Stomach (tissue), 9 donors: ENCODE data around the gene DNAH14. TPM values are rescaled to one million over a fixed set of nuclear protein-coding genes. Genes with fewer than 3 reads are reported as not detected.
A peak's percentile ranks its signal among the peaks of the same experiment; 100 is the strongest.
"Not testable (repeated sequence)": the region's sequence is repeated elsewhere in the genome, so short reads cannot be mapped to it uniquely, and the experiment has no call there.

Experiments used
- DNase-seq, 2 donors: peaks; one replicate each; pipeline versions ENCODE4 v3.0.0 to v3.0.0-alpha.2; 2013 to 2019
- H3K27ac ChIP-seq, 5 donors: fragments of 200-600 bp in 4 of 5; sonication (generic) in 4 of 5; one replicate each; pipeline ENCODE4 v1.5.1; 2013 to 2019; ENCODE audit warnings: mild to moderate bottlenecking in 1 of 5, moderate library complexity in 1 of 5
- H3K27me3 ChIP-seq, 3 donors: fragments of 200-600 bp; sonication (generic); one replicate each; pipeline ENCODE4 v1.5.1; 2017 to 2019; ENCODE audit warnings: mixed run types in 1 of 3
- H3K36me3 ChIP-seq, 4 donors: fragments of 200-600 bp; sonication (generic); 1 replicate in 3 of 4; 2 replicates in 1 of 4; pipeline ENCODE4 v1.5.1; 2016 to 2019
- H3K4me1 ChIP-seq, 4 donors: fragments of 200-600 bp; sonication (generic); one replicate each; pipeline ENCODE4 v1.5.1; 2016 to 2019
- H3K4me3 ChIP-seq, 4 donors: fragments of 200-600 bp; sonication (generic) in 3 of 4; one replicate each; pipeline ENCODE4 v1.5.1; 2016 to 2019; ENCODE audit warnings: mild to moderate bottlenecking in 1 of 4
- H3K9me3 ChIP-seq, 4 donors: fragments of 200-600 bp; sonication (generic); one replicate each; pipeline ENCODE4 v1.5.1; 2016 to 2019
- CTCF ChIP-seq, 7 experiments: fragments of 450-650 bp in 4 of 7; fragments of 200-600 bp in 3 of 7; sonication (generic) in 3 of 7; IDR thresholded peaks; one replicate each; pipeline ENCODE4 v1.5.1; 2016 to 2019; ENCODE audit warnings: antibody characterized with exemption in 7 of 7, control low read depth in 2 of 7, mild to moderate bottlenecking in 1 of 7
- EP300 ChIP-seq: sonication (generic); formaldehyde crosslinking; IDR thresholded peaks from one replicate; pipeline ENCODE4 v1.6.1; 2017; ENCODE audit warnings: antibody characterized with exemption
- POLR2A ChIP-seq, 4 donors: fragments of 450-650 bp; IDR thresholded peaks; one replicate each; pipeline ENCODE4 v1.6.1; 2016; ENCODE audit warnings: antibody characterized with exemption in 4 of 4, control low read depth in 2 of 4, mild to moderate bottlenecking in 1 of 4, moderate library complexity in 1 of 4
- POLR2AphosphoS5 ChIP-seq, 3 donors: sonication (generic); formaldehyde crosslinking; IDR thresholded peaks; one replicate each; pipeline ENCODE4 v1.6.1; 2016; ENCODE audit warnings: antibody characterized with exemption in 3 of 3
- WGBS, 5 donors: extraction: QIAGEN DNeasy Blood & Tissue Kit in 3 of 5; methylation state at CpG; one replicate each; pipeline versions ENCODE4 v1.1.5 to v1.1.7; 2013 to 2018; 5-methylcytosine and 5-hydroxymethylcytosine counted together
- intact Hi-C: fragments of 100-400 bp; cut with DNase I; formaldehyde crosslinking; loops from one replicate; pipeline ENCODE4 v1.15.1; 2023; ENCODE audit warnings: low total_unique reads
- polyA plus RNA-seq, 3 donors: library from polyadenylated mRNA; stranded (reverse); fragments of 200-250 nt; gene quantifications; one replicate each; pipeline ENCODE4 v1.2.3, GENCODE V29; 2013
- total RNA-seq, 5 donors: library from RNA; depleted of rRNA; stranded (reverse); fragments of >200 nt; gene quantifications; one replicate each; pipeline versions ENCODE4 v1.1.0 to v1.2.3, GENCODE V29; 2014 to 2016
- donor health status: healthy with polysubstance abuse.
- donor health status: Bipolar disorder and iron deficiency.
- donor health status: healthy.

DNAH14 gene
- total and polyA plus RNA-seq, 8 donors = 1.7 to 158 (median 6.2) TPM

GRCh38 chr1:224882264-224882663 is 47.2 kb upstream of the DNAH14 start:
- H3K27ac ChIP-seq = no peak overlapping the region
- H3K9me3 ChIP-seq = peaks cover 0 to 21% (median 15%) of the 10 kb centered on the region in 4 donors
- no peak overlapping the region for H3K4me3 ChIP-seq
- no peaks in the 10 kb centered on the region for H3K36me3 ChIP-seq
- peaks cover 0 to 8% (median 5%) of the 10 kb centered on the region in 4 donors for H3K4me1 ChIP-seq
- DNase-seq = no peak
- WGBS, 5 donors = 40 to 68% (median 62%) methylated on average over 4 of the region's 4 CpGs
- TF ChIP-seq CTCF (IDR thresholded peaks at IDR 0.05) (no peak), POLR2A (IDR thresholded peaks at IDR 0.05) (no peak), POLR2AphosphoS5 (IDR thresholded peaks at IDR 0.05) (no peak), EP300 (no peak)
- no peaks in the 10 kb centered on the region for H3K27me3 ChIP-seq
- intact Hi-C loops = no loop called here

GRCh38 chr1:224883091-224883490 is 46.4 kb upstream of the DNAH14 start:
- Histone ChIP-seq H3K4me1 (peaks cover 0 to 8% (median 5%) of the 10 kb centered on the region in 4 donors), H3K36me3 (no peaks in the 10 kb centered on the region), H3K9me3 (peaks cover 0 to 21% (median 15%) of the 10 kb centered on the region in 4 donors), H3K27ac (no peak overlapping the region), H3K27me3 (no peaks in the 10 kb centered on the region), H3K4me3 (no peak overlapping the region)
- intact Hi-C loops = no loop called here
- DNase-seq = no peak
- TF ChIP-seq POLR2A (IDR thresholded peaks at IDR 0.05) (no peak), POLR2AphosphoS5 (IDR thresholded peaks at IDR 0.05) (no peak), EP300 (no peak), CTCF (IDR thresholded peaks at IDR 0.05) (no peak)
- 90 to 98% (median 95%) methylated on average over 2 of the region's 2 CpGs for WGBS, 5 donors

GRCh38 chr1:224884361-224884801 is 45.1 kb upstream of the DNAH14 start:
- no peak overlapping the region for H3K4me3 ChIP-seq
- peaks cover 0 to 21% (median 15%) of the 10 kb centered on the region in 4 donors for H3K9me3 ChIP-seq
- intact Hi-C loops = no loop called here
- no peak for TF ChIP-seq POLR2A (IDR thresholded peaks at IDR 0.05)
- no peak for TF ChIP-seq CTCF (IDR thresholded peaks at IDR 0.05)
- no peak for TF ChIP-seq EP300
- no peak for TF ChIP-seq POLR2AphosphoS5 (IDR thresholded peaks at IDR 0.05)
- H3K27ac ChIP-seq = no peak overlapping the region
- no peaks in the 10 kb centered on the region for H3K36me3 ChIP-seq
- WGBS, 5 donors = 10 to 33% (median 18%) methylated on average over 1 of the region's 1 CpG
- no peaks in the 10 kb centered on the region for H3K27me3 ChIP-seq
- DNase-seq = peak in 1 of 2 donors; percentile 50
- peaks cover 0 to 8% (median 5%) of the 10 kb centered on the region in 4 donors for H3K4me1 ChIP-seq

GRCh38 chr1:224885376-224885775 is 44.1 kb upstream of the DNAH14 start:
- DNase-seq, intact Hi-C loops: not testable (repeated sequence)

GRCh38 chr1:224894915-224895314 is 34.6 kb upstream of the DNAH14 start:
- Histone ChIP-seq H3K4me1 (no peaks in the 10 kb centered on the region), H3K36me3 (no peaks in the 10 kb centered on the region), H3K9me3 (peaks cover 0 to 11% (median 6%) of the 10 kb centered on the region in 4 donors), H3K27ac (no peak overlapping the region), H3K27me3 (no peaks in the 10 kb centered on the region), H3K4me3 (no peak overlapping the region)
- intact Hi-C loops = no loop called here
- peak in 1 of 2 donors; percentile 13 for DNase-seq
- TF ChIP-seq EP300 = no peak
- no peak for TF ChIP-seq POLR2AphosphoS5 (IDR thresholded peaks at IDR 0.05)
- TF ChIP-seq CTCF (IDR thresholded peaks at IDR 0.05) = no peak
- TF ChIP-seq POLR2A (IDR thresholded peaks at IDR 0.05) = no peak
- 9 to 33% (median 26%) methylated on average over 3 of the region's 3 CpGs for WGBS, 5 donors

More at GRCh38 chr1:224885376-224885775, 44.1 kb upstream of the DNAH14 start:
- not testable (repeated sequence) for H3K4me3 ChIP-seq, H3K27ac ChIP-seq, H3K36me3 ChIP-seq, H3K4me1 ChIP-seq, H3K27me3 ChIP-seq
- peaks cover 0 to 21% (median 15%) of the 10 kb centered on the region in 4 donors for H3K9me3 ChIP-seq
- 80 to 92% (median 90%) methylated on average over 2 of the region's 2 CpGs for WGBS, 5 donors
